Measurements from ENCODE around the gene HES2. TPM values are rescaled to one million over a fixed set of nuclear protein-coding genes. Genes with fewer than 3 reads are reported as not detected.
A peak's percentile ranks its signal among the peaks of the same experiment; 100 is the strongest.
"Not testable (repeated sequence)": the region's sequence is repeated elsewhere in the genome, so short reads cannot be mapped to it uniquely, and the experiment has no call there.

HES2 gene
- total and polyA plus RNA-seq, 12 donors, result 0.22 to 0.25 TPM; not detected in 10

GRCh38 chr1:6440198-6441126, 20.7 kb upstream of the HES2 start:
- ATAC-seq, result peak in 1 of 8 donors; percentile 20
- no peak for DNase-seq
- intact Hi-C loops (cut with DNase I), result no loop called here
- peak in 7 of 9 donors; percentile 28 to 51 (median 40) for TF ChIP-seq CTCF (IDR thresholded peaks at IDR 0.05)
- Histone ChIP-seq H3K9me3 (no peaks in the 10 kb centered on the region), H3K4me1 (peaks cover 0 to 3% (median 0%) of the 10 kb centered on the region in 9 donors), H3K27ac (no peak overlapping the region), H3K4me3 (peak overlapping the region in 1 of 10 donors; percentile 15), H3K27me3 (peaks cover 15 to 74% (median 57%) of the 10 kb centered on the region in 7 donors), H3K36me3 (no peaks in the 10 kb centered on the region)
- 5% methylated on average over 83 to 98 of the region's 101 CpGs for WGBS, 2 donors

GRCh38 chr1:6438047-6438525, 18.4 kb upstream of the HES2 start:
- H3K4me3 ChIP-seq, result no peak overlapping the region
- intact Hi-C loops (cut with DNase I), result loop anchor here in 4 of 10 donors (2.0 to 10.0 kb wide), 3 partner anchors 191 to 193 kb away; partner anchors contain the start of gene HES3 (in 2 of the 4)
- peak; percentile 52 to 61 for DNase-seq
- peak; percentile 83 to 97 (median 92) for TF ChIP-seq CTCF (IDR thresholded peaks at IDR 0.05)
- H3K36me3 ChIP-seq, result no peaks in the 10 kb centered on the region
- H3K4me1 ChIP-seq, result peaks cover 0 to 3% (median 0%) of the 10 kb centered on the region in 9 donors
- ATAC-seq, result peak in 7 of 8 donors; percentile 57 to 84 (median 76)
- no peak overlapping the region for H3K27ac ChIP-seq
- WGBS, 2 donors, result 10 to 11% methylated on average over 5 of the region's 5 CpGs
- peaks cover 15 to 58% (median 52%) of the 10 kb centered on the region in 7 donors for H3K27me3 ChIP-seq
- H3K9me3 ChIP-seq, result no peaks in the 10 kb centered on the region

GRCh38 chr1:6437012-6437700, 17.4 kb upstream of the HES2 start:
- H3K36me3 ChIP-seq, H3K4me3 ChIP-seq, DNase-seq, H3K9me3 ChIP-seq, H3K27ac ChIP-seq, H3K4me1 ChIP-seq: not testable (repeated sequence)
- TF ChIP-seq CTCF (IDR thresholded peaks at IDR 0.05), result peak in 6 of 9 donors; percentile 16 to 47 (median 38)
- 55 to 58% methylated on average over 21 to 22 of the region's 22 CpGs for WGBS, 2 donors
- ATAC-seq, result peak in 6 of 8 donors; percentile 24 to 71 (median 56)
- intact Hi-C loops (cut with DNase I), result loop anchor here in 3 of 10 donors (5.0 to 10.0 kb wide), 2 partner anchors 190 to 192 kb away; partner anchors contain the start of gene HES3 (in 2 of the 3)
- peaks cover 15 to 52% (median 51%) of the 10 kb centered on the region in 7 donors for H3K27me3 ChIP-seq

GRCh38 chr1:6436277-6436676, 16.6 kb upstream of the HES2 start:
- DNase-seq, H3K9me3 ChIP-seq, ATAC-seq, H3K4me3 ChIP-seq, H3K4me1 ChIP-seq, H3K36me3 ChIP-seq, H3K27ac ChIP-seq: not testable (repeated sequence)
- WGBS, 2 donors, result 84% methylated on average over 3 of the region's 3 CpGs
- intact Hi-C loops (cut with DNase I), result loop anchor here in 3 of 10 donors (5.0 to 10.0 kb wide), 2 partner anchors 189 to 191 kb away; partner anchors contain the start of gene HES3 (in 2 of the 3)
- H3K27me3 ChIP-seq, result peaks cover 15 to 46% (median 42%) of the 10 kb centered on the region in 7 donors
